GM12892 (cell line): ENCODE measurements around the gene SRA1.

Experiments used
- POLR2A ChIP-seq: IDR thresholded peaks from 2 replicates; pipeline ENCODE4 v1.6.1; 2011; ENCODE audit warnings: low read depth, low read length, control low read depth
- POLR2AphosphoS5 ChIP-seq: IDR thresholded peaks from 2 replicates; pipeline ENCODE4 v1.6.1; 2011; ENCODE audit warnings: low read depth, low read length, control low read depth
- TAF1 ChIP-seq: IDR thresholded peaks from 2 replicates; pipeline ENCODE4 v1.6.1; 2011; ENCODE audit warnings: low read depth, mild to moderate bottlenecking, control low read depth, low read length, borderline replicate concordance

- TF ChIP-seq POLR2AphosphoS5: no peak
- TF ChIP-seq TAF1: no peak
- TF ChIP-seq POLR2A: no peak
These were observed 44.9 kb upstream of the SRA1 start for GRCh38 chr5:140602147-140602546.
